IMR-90 (cell line): ENCODE measurements around the gene S100A2. TPM values are rescaled to one million over a fixed set of nuclear protein-coding genes. Genes with fewer than 3 reads are reported as not detected.

Experiments used
- ATAC-seq: fragments of 200-7000 bp; cut with Tn5 transposase; 2 replicates; pipeline ENCODE4 v1.9.1; 2020; ENCODE audit warnings: low read depth, mild to moderate bottlenecking, moderate library complexity
- BruUV-seq: library from RNA; stranded (reverse); fragments of 400-500 nt; replicated peaks from 2 replicates; lab custom pipeline; 2021; lab: Mats Ljungman, UMichigan
- CTCF ChIA-PET: fragments of 300-600 bp; formaldehyde crosslinking; extraction: SDS; loops from one replicate; lab custom pipeline; 2021; ENCODE audit warnings: antibody characterized with exemption; lab: Yijun Ruan, JAX
- POLR2A ChIA-PET: fragments of 300-600 bp; sonication (Branson Sonifier 250); formaldehyde crosslinking; loops from one replicate; lab custom pipeline; 2022; ENCODE audit warnings: antibody characterized with exemption; ENCODE audit not compliant: unreplicated experiment; lab: Charles Lee
- DNase-seq: peaks from one replicate; pipeline ENCODE4 v3.0.0; 2013
- H2AFZ ChIP-seq: replicated peaks from 2 replicates; pipeline ENCODE3; 2013; ENCODE audit warnings: low read length, mild to moderate bottlenecking; ENCODE audit not compliant: poor library complexity
- H2AK5ac ChIP-seq: 2 replicates; pipeline ENCODE4 v1.6.1; 2013; ENCODE audit warnings: low read depth, low read length, inconsistent platforms
- H2AK9ac ChIP-seq: replicated peaks from 2 replicates; pipeline ENCODE3; 2013; ENCODE audit warnings: mild to moderate bottlenecking, low read depth, low read length, moderate library complexity; ENCODE audit not compliant: poor library complexity
- H2BK120ac ChIP-seq: 2 replicates; pipeline ENCODE4 v1.6.1; 2013; ENCODE audit warnings: low read depth, low read length, inconsistent platforms
- H2BK15ac ChIP-seq: 3 replicates; pipeline ENCODE4 v1.6.1; 2013; ENCODE audit warnings: low read depth, low read length, inconsistent platforms
- H2BK20ac ChIP-seq: 2 replicates; pipeline ENCODE4 v1.6.1; 2013; ENCODE audit warnings: low read depth, mild to moderate bottlenecking, inconsistent platforms, low read length, moderate library complexity
- H2BK5ac ChIP-seq: 2 replicates; pipeline ENCODE4 v1.6.1; 2013; ENCODE audit warnings: mild to moderate bottlenecking, low read depth, low read length, inconsistent platforms; ENCODE audit not compliant: poor library complexity, severe bottlenecking
- H3K14ac ChIP-seq: replicated peaks from 2 replicates; pipeline ENCODE4 v1.6.1; 2013; ENCODE audit warnings: low read depth, low read length, inconsistent platforms
- H3K18ac ChIP-seq: 2 replicates; pipeline ENCODE4 v1.6.1; 2013; ENCODE audit warnings: low read depth, low read length, control low read depth
- H3K23ac ChIP-seq: 2 replicates; pipeline ENCODE4 v1.6.1; 2013; ENCODE audit warnings: low read depth, low read length, inconsistent platforms
- H3K27ac ChIP-seq: 2 replicates; pipeline ENCODE4 v1.5.1; 2013; ENCODE audit warnings: mild to moderate bottlenecking, control low read depth, low read length; ENCODE audit not compliant: insufficient read depth
- H3K27me3 ChIP-seq: 2 replicates; pipeline ENCODE4 v1.6.1; 2013; ENCODE audit warnings: low read length; ENCODE audit not compliant: control insufficient read depth, insufficient read depth
- H3K36me3 ChIP-seq: 2 replicates; pipeline ENCODE4 v1.6.1; 2013; ENCODE audit warnings: low read length, mixed read lengths; ENCODE audit not compliant: control insufficient read depth, insufficient read depth
- H3K4ac ChIP-seq: 2 replicates; pipeline ENCODE4 v1.6.1; 2013; ENCODE audit warnings: low read depth, low read length, inconsistent platforms
- H3K4me1 ChIP-seq: 2 replicates; pipeline ENCODE4 v1.6.1; 2013; ENCODE audit warnings: low read length, mixed read lengths; ENCODE audit not compliant: control insufficient read depth, insufficient read depth
- H3K4me2 ChIP-seq: 2 replicates; pipeline ENCODE4 v1.6.1; 2013; ENCODE audit warnings: low read depth, mild to moderate bottlenecking, control low read depth, low read length, moderate library complexity
- H3K4me3 ChIP-seq: 2 replicates; pipeline ENCODE4 v1.5.1; 2013; ENCODE audit warnings: low read depth, mild to moderate bottlenecking, control low read depth, low read length, moderate library complexity; ENCODE audit not compliant: insufficient read depth
- H3K56ac ChIP-seq: 2 replicates; pipeline ENCODE4 v1.6.1; 2013; ENCODE audit warnings: low read length, inconsistent platforms; ENCODE audit not compliant: insufficient read depth; ENCODE audit errors: extremely low read depth
- H3K79me1 ChIP-seq, 2 experiments: 2 replicates each; pipeline ENCODE4 v1.6.1; 2013; ENCODE audit warnings: low read length in 2 of 2, inconsistent platforms in 1 of 2, low read depth in 1 of 2
- H3K9ac ChIP-seq: 2 replicates; pipeline ENCODE4 v1.6.1; 2013; ENCODE audit warnings: low read depth, low read length, control low read depth
- H3K9me1 ChIP-seq: 2 replicates; pipeline ENCODE4 v1.6.1; 2013; ENCODE audit warnings: low read length, inconsistent platforms; ENCODE audit not compliant: insufficient read depth
- H3K9me3 ChIP-seq: 2 replicates; pipeline ENCODE4 v1.6.1; 2013; ENCODE audit warnings: low read length; ENCODE audit not compliant: control insufficient read depth, insufficient read depth
- H4K20me1 ChIP-seq: 2 replicates; pipeline ENCODE4 v1.6.1; 2013; ENCODE audit warnings: low read length, inconsistent platforms; ENCODE audit not compliant: insufficient read depth
- H4K5ac ChIP-seq: 2 replicates; pipeline ENCODE4 v1.6.1; 2013; ENCODE audit warnings: mild to moderate bottlenecking, low read depth, low read length, control low read depth
- H4K8ac ChIP-seq, 2 experiments: 2 replicates each; pipeline ENCODE4 v1.6.1; 2013; ENCODE audit warnings: low read depth in 2 of 2, low read length in 2 of 2, control low read depth in 1 of 2, inconsistent platforms in 1 of 2
- H4K91ac ChIP-seq: 2 replicates; pipeline ENCODE4 v1.6.1; 2013; ENCODE audit warnings: low read depth, low read length, inconsistent platforms; ENCODE audit not compliant: insufficient read depth
- CHD1 ChIP-seq: IDR thresholded peaks from 2 replicates; pipeline ENCODE4 v1.6.1; 2012; ENCODE audit warnings: low read depth, low read length, improper control_type of control experiment
- ELK1 ChIP-seq: fragments of 150-350 bp; IDR thresholded peaks from 2 replicates; pipeline ENCODE4 v1.6.1; 2016; ENCODE audit warnings: low read depth, mild to moderate bottlenecking, low read length, moderate library complexity, borderline replicate concordance
- MAZ ChIP-seq: IDR thresholded peaks from 2 replicates; pipeline ENCODE4 v1.6.1; 2012; ENCODE audit warnings: low read depth, mild to moderate bottlenecking, low read length, improper control_type of control experiment, moderate library complexity, borderline replicate concordance
- NFE2L2 ChIP-seq: fragments of 150-350 bp; IDR thresholded peaks from 2 replicates; pipeline ENCODE4 v1.6.1; 2016; ENCODE audit warnings: low read depth, mild to moderate bottlenecking, low read length
- POLR2A ChIP-seq: IDR thresholded peaks from 2 replicates; pipeline ENCODE4 v1.6.1; 2012; ENCODE audit warnings: mild to moderate bottlenecking, low read depth, low read length
- RAD21 ChIP-seq: IDR thresholded peaks from 2 replicates; pipeline ENCODE4 v1.6.1; 2012; ENCODE audit warnings: low read length, improper control_type of control experiment
- WGBS, 2 experiments: methylation state at CpG; one replicate each; pipeline versions ENCODE4 v1.1.5 to v1.1.7; 2013; ENCODE audit warnings: missing lambda C conversion rate in 2 of 2; ENCODE audit not compliant: insufficient read length in 1 of 2; ENCODE audit errors: extremely low coverage in 2 of 2; 5-methylcytosine and 5-hydroxymethylcytosine counted together
- dilution Hi-C: fragments of 300-500 bp; cut with HindIII; formaldehyde crosslinking; loops from one replicate; pipeline ENCODE4 v1.14.3; 2018; ENCODE audit warnings: low sequenced_read_pairs; ENCODE audit not compliant: unreplicated experiment
- in situ Hi-C: fragments of 300-500 bp; cut with MboI; formaldehyde crosslinking; loops from 3 replicates; pipeline ENCODE4 v1.14.3; 2019; ENCODE audit warnings: low sequenced_read_pairs, inconsistent platforms, mixed read lengths
- intact Hi-C: fragments of 100-400 bp; cut with micrococcal nuclease; formaldehyde crosslinking; loops from 2 replicates; pipeline ENCODE4 v1.10.0; 2022
- polyA plus RNA-seq, 3 experiments: library from polyadenylated mRNA; depleted of rRNA; stranded (reverse); fragments of >200 nt; gene quantifications; 2 replicates each; pipeline ENCODE4 v1.2.3, GENCODE V29; 2012; ENCODE audit warnings: low replicate concordance in 1 of 3
- total RNA-seq: library from RNA; depleted of rRNA; stranded (reverse); fragments of >200 nt; gene quantifications from 2 replicates; pipeline ENCODE4 v1.2.3, GENCODE V29; 2012

S100A2 gene
- total and polyA plus RNA-seq, 2 of the 4 experiments (the other 2 are of a cell fraction) = 3.6 to 7.9 TPM

- no peak overlapping the region for H3K18ac ChIP-seq
- peak overlapping the region; percentile 65; the same call in 1 of the 2 replicates for H3K4ac ChIP-seq
- H4K5ac ChIP-seq = no peak overlapping the region
- H2BK120ac ChIP-seq = 0 out of 2 replicates have a peak overlapping the region, but pooled peaks have one; percentile 33
- no peaks in the 10 kb centered on the region for H3K9me3 ChIP-seq
- H3K9ac ChIP-seq = no peak overlapping the region
- ChIA-PET CTCF (interaction anchor here (0.6 to 1.6 kb wide), 4 partner anchors 15 to 184 kb away, joined by 3 to 6 read pairs (median 3); no protein-coding TSS in a partner anchor), POLR2A (interaction anchor here (0.9 to 1.7 kb wide), 2 partner anchors 9 to 40 kb away, joined by 3 to 4 read pairs; no protein-coding TSS in a partner anchor)
- no peak overlapping the region for H3K4me3 ChIP-seq
- no peak overlapping the region for H3K27ac ChIP-seq
- no peak overlapping the region for H3K4me2 ChIP-seq
- H3K23ac ChIP-seq = no peak overlapping the region
- H2AK5ac ChIP-seq = no peak overlapping the region
- H4K8ac ChIP-seq = no peak overlapping the region
- 0 out of 2 replicates have a peak, but pooled peaks cover 5% of the 10 kb centered on the region for H3K9me1 ChIP-seq
- peaks cover 14% of the 10 kb centered on the region for H3K4me1 ChIP-seq
- in situ Hi-C loops = loop anchor here (25.0 kb wide), 1 partner anchor 436 kb away; the partner anchor contains the start of genes CREB3L4, CRTC2 and SLC39A1
- H3K79me1 ChIP-seq = peaks cover 0 to 8% of the 10 kb centered on the region in 2 experiments; a peak in 2 of 4 replicates
- no peak for TF ChIP-seq POLR2A
- TF ChIP-seq MAZ = no peak
- TF ChIP-seq RAD21 = no peak
- TF ChIP-seq CHD1 = no peak
- no peak for TF ChIP-seq ELK1
- TF ChIP-seq NFE2L2 = no peak
- no peak overlapping the region for H2AFZ ChIP-seq
- intact Hi-C loops = no loop called here
- H2AK9ac ChIP-seq = no peak overlapping the region
- ATAC-seq (no peak), DNase-seq (no peak)
- no peaks in the 10 kb centered on the region for H4K20me1 ChIP-seq
- H3K36me3 ChIP-seq = no peaks in the 10 kb centered on the region
- 81% methylated on average over 4 of the region's 8 CpGs; no CpG with 5 or more reads in 1 of the 2 experiments for WGBS, 2 experiments
- no TSS peak for BruUV-seq
- H3K27me3 ChIP-seq = no peaks in the 10 kb centered on the region
- no peak overlapping the region for H3K14ac ChIP-seq
- dilution Hi-C loops = no loop called here
- H3K56ac ChIP-seq = no peak overlapping the region
- H2BK15ac ChIP-seq = no peak overlapping the region; the same call in 2 of the 3 replicates
- H2BK20ac ChIP-seq = peak overlapping the region; percentile 41; the same call in 1 of the 2 replicates
- no peak overlapping the region for H2BK5ac ChIP-seq
- no peak overlapping the region for H4K91ac ChIP-seq
Measured at GRCh38 chr1:153526132-153526543, 39.5 kb downstream of the S100A2 start.
